GM19372 (cell line): ENCODE results near the gene AKR1B15.
"Not testable (repeated sequence)": the region's sequence is repeated elsewhere in the genome, so short reads cannot be mapped to it uniquely, and the experiment has no call there.

Experiments
- ATAC-seq: cut with Tn5 transposase; IDR thresholded peaks from one replicate; pipeline ENCODE4 v1.9.1; 2021; ENCODE audit warnings: mild to moderate bottlenecking, low read depth, moderate library complexity; ENCODE audit not compliant: unreplicated experiment

Gene AKR1B15

DNA sequence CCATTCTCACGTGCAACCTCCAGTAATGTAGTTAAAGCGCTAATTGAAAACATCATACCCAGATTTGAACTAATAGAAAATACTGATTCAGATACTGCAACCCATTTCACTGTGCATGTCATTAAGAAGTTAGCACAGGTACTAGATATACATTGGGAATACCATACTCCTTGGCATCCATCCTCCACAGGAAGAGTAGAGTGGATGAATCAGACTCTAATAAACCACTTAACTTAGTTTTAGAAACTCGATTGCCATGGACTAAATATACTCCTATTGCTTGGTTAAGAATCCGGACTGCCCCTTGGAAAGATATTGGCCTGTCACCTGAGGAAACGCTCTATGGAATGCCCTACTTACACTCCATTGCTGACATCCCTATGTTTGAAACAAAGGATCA, 9.5 kb downstream of the AKR1B15 start:
- ATAC-seq, result no peak

DNA sequence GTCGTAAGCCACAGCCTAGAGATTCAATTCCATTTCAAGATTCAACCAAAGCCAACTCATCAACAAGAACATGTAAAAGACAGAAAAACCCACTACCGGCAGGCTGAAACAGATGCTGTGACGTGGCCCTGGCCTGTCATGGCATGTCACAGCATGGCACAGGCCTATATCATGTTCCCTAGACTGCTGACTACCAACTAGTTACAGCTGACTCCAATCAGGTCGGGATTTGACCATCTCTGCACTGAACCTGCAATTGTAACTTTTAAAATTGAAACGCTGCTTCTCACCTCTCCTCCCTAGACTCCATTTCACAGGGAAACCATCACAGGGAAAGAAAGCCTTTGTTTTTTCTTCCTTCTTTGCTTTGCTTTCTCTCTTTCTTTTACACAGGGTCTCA, 12.7 kb downstream of the AKR1B15 start:
- ATAC-seq, result not testable (repeated sequence)

DNA sequence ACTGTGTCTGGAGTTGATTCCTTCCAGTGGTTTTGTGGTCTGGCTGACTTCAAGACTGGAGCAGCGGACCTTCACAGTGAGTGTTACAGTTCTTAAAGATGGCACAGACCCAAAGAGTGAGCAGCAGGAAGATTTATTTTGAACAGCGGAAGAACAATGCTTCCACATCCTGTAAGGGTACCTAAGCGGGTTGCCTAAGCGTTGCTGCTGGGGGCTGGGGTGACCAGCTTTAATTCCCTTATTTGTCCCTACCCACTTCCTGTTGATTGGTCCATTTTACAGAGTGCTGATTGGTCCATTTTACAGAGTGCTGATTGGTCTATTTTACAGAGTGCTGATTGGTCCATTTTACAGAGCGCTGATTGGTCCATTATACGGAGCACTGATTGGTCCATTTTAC, 13.2 kb downstream of the AKR1B15 start:
- ATAC-seq, result no peak

DNA sequence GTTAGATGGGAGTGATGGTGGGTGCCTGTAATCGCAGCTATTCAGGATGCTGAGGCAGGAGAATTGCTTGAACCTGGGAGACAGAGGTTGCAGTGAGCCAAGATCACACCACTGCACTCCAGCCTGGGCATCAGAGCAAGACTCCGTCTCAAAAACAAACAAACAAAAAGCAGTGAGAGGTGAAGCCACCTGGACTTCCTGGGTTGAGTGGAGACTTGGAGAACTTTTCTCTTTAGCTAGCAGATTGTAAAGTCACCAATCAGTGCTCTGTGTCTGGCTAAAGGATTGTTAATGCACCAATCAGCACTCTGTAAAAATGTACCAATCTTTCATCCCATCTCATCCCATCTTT, 14.5 kb downstream of the AKR1B15 start:
- ATAC-seq, result not testable (repeated sequence)

DNA sequence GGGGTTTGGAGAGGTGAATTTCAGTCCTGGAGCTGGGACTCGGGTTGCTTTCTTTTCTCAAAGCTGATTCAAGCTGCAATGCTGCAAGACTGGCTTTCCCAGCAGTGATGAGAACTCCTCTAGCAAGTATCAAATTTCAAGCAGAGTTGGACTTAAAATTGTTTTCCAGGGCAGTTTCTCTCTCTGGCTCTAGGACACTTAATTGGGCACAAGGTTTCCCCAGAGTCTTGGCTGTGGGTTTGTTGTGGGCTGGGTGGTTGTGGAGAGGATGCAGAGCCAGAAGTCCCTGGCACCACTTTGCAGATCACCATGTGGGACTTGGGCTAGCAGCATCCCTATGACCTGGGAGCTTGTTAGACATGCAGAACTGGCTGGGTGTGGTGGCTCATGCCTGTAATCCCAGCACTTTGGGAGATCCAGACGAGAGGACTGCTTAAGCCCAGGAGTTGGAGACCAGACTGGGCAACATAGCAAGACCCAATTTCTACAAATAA, 16.8 kb downstream of the AKR1B15 start:
- no peak for ATAC-seq

DNA sequence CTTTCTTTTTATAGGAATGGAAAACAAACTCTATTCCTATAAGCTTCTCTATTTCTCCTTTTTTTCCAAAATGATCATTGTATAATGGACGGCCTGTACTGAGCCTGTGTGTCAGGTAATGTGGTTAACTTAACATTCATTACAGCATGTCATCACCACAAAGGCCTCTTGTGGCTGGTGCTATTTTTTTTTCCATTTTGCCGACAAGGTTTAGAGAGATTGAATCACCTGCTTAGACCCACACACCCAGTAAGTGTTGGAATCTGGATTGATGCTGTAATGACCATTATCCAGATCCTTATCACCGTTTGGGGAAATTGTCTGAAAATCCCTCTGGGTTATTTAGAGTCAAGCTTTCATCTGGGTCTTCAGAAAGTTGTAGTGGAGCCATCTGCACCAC, 18.5 kb downstream of the AKR1B15 start:
- ATAC-seq, result no peak

DNA sequence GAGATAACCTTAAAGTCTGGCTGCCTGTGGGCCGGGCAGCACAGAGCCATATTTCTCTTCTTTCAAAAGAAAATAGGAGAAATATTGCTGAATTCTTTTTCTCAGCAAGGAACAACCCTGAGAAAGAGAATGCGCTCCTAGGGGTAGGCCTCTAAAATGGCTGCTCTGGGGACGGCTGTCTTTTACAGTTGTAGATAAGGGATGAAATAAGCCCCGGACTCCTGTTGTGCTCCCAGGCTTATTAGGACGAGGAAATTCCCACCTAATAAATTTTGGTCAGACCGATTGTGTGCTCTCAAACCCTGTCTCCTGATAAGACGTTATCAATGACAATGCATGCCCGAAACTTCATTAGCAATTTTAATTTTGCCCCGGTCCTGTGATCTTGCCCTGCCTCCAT, 21.1 kb downstream of the AKR1B15 start:
- not testable (repeated sequence) for ATAC-seq

DNA sequence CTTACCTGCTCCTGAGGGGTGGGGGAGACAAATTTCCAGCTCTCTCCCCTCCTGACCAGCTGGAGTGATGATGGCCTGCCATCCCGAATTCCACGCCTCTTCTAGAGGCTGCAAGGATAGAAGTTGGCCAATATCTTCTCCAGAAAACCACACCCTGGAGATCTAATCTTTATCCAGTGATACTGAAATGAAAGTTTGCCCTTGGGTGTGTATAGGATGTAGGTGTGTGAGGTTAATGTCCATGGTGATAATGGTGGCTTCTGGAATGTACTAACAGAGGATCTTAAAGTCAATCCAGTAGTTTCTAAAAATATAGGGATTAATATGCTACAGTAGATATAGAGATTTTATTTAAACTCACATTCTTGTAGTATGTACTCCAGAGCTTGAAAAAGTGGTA, 22.2 kb downstream of the AKR1B15 start:
- ATAC-seq, result no peak

DNA sequence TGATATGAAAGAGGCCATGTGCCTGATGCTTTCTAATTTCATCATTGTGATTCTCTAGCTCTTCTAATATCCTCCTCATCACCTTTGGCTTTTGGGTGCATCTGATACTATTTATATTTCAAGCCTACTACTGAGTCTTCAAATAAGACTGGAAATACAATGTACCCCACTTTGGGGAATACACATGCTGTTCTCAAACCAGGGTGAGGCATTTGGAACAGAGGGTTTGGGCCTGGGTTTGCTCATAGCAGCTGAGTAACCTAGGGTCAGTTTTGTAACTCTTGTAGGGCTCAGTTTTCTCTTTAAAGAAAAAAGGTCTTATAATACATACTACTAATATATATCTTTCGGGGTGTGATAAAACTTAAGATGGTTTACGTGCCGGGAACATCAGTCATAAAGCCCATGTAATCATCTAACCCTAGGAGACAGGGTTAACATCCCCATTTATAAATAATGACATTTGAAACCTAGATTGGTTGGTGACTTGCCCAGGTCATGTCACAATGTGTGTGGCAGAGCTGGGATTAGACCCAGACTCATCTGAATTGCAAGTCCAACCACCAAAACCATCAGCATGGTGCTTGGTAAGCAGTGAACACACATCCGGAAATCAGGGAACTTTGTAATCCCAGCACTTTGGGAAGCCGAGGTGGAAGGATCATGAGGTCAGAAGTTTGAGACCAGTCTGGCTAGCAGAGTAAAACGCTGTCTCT, 23.0 kb downstream of the AKR1B15 start:
- no peak for ATAC-seq

DNA sequence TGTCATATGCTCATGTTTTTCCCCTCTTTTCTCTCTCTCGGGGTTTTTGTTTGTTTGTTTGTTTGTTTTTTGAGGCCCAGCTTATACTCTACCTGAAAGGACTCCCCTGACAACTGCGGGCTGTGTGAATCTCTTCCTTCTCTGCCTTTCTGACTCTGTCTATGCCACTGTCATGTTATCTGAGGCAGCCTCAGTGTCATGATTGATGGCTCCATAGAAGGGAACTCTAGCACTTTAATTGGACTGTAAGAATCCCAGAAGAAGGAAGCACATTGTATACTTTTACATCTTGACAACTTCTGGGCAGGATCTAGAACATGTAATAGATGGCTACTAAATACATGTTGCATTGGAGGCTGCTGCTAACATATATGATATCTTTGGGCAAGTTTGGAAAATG, 25.4 kb downstream of the AKR1B15 start:
- no peak for ATAC-seq

DNA sequence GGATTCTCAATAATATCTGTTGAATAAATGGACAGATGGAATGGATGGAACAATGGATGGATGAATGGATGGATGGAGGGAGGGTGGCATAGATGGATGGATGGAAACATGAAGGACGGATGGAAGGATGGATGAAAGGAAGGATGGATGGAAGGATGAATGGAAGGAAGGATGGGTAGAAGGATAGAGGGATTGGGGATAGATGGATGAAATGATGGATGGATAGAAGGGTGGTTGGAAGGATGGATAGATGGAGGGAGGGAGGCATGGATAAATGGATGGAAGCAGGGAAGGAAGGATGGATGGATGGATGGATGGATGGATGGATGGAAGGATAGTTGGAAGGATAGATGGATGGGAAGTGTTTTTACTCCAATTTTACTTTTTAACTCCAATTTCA, 35.4 kb downstream of the AKR1B15 start:
- ATAC-seq, result no peak

DNA sequence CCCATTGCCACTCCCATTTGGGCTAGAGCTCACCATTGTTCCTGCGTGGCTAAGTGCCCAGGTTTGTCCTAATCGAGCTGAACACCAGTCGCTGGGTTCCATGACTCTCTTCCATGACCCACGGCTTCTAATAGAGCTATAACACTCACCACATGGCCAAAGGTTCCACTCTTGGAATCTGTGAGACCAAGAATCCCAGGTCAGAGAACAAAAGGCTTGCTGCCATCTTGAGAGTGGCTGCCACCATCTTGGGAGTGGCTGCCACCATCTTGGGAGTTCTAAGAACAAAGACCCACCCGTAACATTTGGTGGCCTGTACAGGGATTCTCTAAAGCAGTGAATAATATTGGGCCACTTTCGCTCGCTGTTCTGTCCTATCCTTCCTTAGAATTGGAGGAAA, 37.0 kb downstream of the AKR1B15 start:
- no peak for ATAC-seq

DNA sequence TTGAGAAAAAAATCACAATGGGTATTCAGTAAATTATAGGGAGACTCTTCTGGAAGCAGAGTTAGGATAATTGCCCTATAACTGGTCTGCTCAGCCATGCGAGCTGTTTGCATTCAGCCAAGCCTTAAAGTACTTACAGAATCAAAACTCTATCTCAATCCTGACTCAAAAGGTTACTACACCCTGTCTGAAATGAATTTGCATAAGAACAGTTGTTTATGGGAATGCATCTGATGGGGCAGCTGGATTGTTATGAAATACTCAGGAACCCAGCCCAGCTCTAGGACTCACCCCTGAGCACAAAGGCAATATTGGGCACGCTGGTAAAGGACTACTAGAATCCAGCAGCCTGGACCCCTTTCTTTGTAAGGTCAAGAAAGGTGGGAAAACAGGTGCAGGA, 38.8 kb downstream of the AKR1B15 start:
- no peak for ATAC-seq

DNA sequence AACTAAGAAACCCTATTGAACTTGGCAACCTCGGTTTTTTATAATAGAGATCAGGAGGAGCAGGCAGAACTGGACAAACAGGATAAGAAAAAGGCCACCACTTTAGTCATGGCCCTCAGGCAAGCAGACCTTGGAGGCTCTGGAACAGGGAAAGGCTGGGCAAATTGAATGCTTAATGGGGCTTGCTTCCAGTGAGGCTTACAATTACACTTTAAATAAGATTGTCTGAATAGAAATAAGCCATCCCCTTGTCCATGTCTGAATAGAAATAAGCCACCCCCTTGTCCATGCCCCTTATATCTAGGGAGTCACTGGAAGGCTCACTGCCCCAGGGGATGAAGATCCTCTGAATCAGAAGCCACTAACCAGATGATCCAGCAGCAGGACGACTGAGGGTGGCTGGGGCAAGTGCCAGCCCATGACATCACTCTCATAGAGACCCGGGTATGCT, 40.6 kb downstream of the AKR1B15 start:
- no peak for ATAC-seq

DNA sequence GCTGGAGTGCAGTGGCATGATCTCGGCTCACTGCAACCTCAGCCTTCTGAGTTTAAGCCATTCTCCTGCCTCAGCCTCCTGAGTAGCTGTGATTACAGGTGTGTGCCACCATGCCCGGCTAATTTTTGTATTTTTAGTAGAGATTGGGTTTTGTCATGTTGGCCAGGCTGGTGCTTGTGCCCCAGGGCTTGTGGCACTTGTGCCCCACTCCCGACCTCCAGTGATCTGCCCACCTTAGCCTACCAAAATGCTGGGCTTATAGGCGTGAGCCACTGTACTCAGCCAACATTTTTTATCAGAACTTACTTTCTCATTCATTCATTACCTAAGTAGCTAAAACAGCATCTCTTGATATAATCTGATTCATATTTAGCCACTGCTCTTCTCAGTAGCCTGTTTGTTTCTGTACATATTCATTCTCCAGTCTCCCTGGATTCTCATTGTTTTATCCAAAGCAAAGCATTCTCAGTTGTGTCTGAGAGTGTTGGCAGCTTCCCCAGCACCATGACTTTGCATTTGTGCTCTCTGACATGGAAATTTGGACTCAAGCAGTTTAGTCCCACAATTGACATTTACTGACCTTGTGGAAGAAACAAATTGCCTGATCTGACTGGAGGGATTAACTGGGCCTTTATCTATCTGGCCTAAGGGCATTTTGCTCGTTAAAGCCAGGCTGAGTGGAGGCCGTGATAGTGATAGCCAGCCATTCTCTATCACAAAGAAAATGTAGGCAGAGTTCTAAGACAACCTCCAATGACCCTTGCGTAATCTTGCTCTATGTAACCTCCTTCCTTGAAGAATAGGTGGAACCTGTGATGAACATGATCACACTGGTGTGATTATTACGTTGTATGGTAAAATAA, 44.9 kb downstream of the AKR1B15 start:
- ATAC-seq, result no peak

DNA sequence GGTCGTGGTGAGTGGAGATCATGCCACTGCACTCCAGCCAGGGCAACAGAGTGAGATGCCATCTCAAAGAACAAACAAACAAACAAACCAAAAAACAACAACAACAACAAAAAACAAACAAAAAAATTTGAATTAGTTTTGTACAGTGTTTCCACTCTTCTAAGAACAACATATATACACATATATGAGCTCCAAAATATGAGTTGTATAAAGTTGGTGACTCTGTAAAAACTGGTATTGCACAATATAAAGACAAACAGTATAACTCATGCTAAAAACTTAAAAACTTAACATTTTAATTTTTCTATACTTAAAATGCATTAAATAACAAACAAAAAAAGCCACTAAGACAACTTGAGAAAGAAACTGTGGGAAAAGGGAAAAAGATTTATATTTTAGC, 46.0 kb downstream of the AKR1B15 start:
- no peak for ATAC-seq

DNA sequence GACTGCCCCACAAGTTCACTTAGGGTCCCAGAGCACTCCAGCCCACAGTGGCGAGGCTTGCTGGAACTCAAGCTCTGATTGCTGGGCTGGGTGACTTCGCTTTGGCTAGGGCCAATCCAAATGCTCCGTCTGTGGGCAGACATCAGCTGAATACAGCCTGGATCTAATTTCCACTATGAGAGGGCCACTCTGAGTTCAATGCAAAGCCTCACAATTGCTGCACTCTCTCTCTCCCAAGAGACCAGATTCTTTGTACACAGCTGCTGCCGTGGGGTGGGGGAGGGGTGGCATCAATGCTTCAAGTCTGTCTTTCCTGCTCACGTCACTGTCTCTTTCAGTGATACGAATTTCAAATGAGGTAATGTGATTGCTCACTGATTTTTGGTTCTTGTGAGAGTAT, 50.5 kb downstream of the AKR1B15 start:
- ATAC-seq, result no peak

DNA sequence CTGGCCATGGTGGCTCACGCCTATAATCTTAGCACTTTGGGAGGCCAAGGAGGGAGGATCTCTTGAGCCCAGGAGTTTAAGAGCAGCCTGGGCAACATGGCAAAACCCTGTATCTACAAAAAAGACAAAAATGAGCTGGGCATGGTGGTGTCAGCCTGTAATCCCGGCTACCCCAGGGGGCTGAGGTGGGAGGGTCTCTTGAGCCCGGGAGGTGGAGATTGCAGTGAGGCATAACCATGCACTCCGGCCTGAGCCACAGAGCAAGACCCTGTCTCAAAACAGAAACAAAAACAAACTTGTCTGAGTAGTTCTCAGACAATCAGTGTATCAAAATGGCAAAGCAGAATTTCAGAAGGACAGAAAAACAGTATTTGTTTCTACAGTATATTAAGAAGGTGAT, 52.5 kb downstream of the AKR1B15 start:
- ATAC-seq, result no peak

DNA sequence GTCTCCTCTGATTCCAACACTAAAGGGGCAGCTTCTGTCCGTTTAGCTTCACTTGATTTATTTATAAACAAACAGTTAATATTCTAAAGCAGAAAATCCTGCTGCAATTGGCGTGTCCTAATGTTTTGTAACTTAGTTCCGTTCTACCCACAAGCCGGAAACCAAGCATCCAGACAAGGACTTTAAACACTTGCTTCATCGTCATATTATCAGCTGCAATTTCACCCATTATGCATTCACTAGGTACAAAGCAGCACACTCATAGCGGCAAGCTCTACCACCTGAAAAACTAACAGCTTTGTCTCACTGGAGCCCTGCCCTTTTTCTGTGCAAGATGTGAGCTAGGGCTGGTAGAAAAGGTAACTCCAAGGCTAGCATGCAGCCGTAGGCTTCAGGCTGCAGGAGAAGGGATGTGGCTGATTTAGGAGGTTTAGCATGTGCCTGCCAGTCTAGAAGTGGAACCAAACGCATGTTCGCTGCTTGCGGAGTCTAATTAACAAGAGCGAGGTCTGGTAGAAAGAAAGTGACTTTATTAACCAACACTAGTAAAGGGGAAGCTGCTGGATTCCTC, 54.1 kb downstream of the AKR1B15 start:
- no peak for ATAC-seq

DNA sequence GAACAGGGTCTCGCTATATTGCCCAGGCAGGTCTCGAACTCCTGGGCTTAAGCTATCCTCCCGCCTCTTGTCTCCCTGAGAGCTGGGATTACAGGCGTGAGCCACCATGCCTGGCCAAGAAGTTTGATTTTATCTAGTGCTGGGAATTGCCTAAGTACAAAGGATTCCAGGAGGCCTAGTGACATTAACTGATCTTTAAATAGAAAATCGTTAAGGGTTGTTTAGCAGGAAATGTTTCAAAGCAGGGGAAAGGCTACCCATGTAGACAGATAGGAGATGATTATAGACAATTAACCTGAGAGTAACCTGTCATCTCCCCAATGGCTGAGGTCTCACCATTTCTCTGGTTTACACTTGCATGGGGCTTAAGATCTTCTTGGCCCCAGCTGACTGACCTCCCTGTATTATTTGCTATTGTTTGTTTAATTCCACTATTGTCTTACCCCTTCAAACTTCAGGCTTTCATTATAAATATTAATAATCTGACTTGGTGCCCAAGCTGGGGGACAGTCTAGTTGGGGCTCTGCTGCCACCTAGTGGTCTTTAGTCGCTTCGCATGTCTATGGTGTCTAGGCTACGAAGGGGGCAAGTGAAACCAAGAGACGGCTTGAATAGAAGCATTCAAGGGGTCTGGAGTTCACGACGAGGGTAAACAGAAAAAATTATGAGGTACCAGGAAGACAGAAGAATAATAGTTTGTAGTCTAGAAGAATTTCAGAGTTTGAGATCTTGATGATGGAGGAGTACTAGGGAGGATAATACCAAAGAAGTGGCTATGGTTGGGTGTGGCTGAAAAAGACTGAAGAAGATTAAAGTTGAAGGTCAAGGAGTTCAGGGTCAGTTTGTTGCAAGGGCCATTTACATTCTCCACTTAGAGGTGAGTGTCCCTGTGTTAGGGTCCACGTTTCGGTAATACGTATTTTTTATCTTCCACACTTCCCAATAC, 57.3 kb downstream of the AKR1B15 start:
- ATAC-seq, result peak; percentile 87
